Activated CD8-positive, alpha-beta memory T cell treated with anti-CD3 and anti-CD28 coated beads, Interleukin-2, amount 50 U/mL, for 1 hour (primary cell): ENCODE results near the gene SVOPL.

ENCODE experiments used
- DNase-seq: peaks from one replicate; pipeline ENCODE4 v3.0.0-alpha.2; 2020; ENCODE audit errors: extremely low read depth

The SVOPL gene

DNA sequence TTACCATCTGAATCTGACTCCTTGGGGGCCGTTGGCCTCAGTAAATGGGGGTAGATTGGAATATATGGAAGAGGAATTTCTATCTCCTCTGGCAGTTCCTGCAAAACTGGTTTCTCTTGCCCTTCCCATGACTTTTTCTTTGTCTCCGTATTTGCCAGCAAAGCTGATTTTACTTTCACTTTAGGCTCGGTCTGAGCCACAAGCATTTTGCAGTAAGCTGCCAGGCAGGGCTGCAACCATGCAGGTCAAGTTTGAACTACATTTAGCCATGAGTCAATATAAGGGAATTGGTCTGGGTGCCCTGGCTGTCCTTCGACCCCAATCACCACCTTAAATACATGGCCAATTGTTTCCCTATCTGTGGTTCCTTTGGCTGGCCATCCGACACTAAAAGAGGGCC lies 136.8 kb downstream of the SVOPL start:
- no peak for DNase-seq

DNA sequence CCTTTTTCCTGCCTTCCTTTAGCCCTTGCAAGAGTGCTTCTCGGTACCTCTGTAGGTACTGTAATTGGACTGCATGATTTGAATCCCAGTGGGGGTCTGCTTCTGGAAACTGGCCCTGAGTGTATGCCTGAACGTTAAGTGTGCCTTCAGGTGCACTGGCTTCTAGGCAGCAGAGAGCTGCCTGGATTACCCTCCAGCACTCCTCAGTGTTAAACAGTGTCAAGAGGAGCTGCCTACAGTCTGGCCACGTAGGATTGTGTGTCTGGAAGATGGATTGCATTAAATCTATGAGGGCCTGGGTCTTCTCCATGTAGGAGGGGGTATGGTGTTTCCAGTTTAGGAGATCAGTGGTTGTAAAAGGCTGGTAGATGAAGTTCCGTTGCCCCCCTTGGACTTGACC lies 137.4 kb downstream of the SVOPL start:
- DNase-seq: no peak

DNA sequence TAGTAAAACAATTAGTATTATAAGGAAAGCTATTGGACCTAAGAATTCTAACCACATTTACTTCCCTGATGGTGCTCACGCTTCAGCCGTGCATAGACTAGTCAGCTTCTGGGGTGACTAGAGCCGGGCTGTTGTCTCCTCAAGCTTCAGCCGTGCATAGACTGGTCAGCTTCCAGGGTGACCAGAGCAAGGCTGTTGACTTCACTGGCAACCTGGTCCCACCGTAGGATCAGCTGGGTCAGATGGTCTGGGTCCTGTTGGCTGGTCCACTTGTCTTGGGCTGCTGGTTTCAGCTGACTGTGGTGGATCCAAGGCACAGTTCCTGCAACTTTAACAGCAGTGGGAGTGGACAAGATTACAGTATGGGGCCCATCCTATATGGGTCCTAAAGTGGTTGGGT lies 141.7 kb downstream of the SVOPL start:
- no peak for DNase-seq

DNA sequence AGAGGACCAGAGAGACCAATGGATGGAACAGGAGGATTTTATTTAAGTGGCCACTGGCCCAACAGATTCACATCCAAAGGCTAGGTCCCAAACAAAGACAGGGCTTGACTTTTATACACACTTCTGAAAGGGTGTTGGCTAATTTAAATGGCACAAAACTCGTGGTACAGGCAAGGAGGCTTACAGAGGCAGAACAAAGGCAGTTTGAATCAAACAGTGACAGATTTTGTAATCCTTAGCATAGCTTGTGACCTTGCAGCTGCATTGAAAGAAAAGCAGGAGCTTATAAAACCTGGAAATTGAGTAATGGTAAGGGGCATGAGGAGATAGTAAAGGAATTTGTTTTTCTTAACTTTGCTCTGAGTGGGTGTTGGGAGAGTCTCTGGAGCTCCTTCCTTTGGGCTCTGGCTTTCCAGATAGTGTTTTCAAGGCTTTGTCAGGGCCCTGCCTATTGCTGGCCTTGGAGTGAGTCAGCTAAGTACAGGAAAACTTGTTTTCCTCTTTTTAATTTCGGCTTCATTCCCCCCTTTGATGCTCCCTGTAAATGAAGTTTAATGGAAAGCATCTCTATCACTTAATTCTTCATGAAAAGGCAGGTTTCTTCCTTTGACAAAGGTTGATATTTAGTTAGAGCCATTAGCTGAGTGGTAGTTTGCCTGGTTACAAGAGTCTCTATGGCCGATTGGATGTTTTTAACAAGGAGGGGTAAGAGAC lies 144.2 kb downstream of the SVOPL start:
- no peak for DNase-seq

DNA sequence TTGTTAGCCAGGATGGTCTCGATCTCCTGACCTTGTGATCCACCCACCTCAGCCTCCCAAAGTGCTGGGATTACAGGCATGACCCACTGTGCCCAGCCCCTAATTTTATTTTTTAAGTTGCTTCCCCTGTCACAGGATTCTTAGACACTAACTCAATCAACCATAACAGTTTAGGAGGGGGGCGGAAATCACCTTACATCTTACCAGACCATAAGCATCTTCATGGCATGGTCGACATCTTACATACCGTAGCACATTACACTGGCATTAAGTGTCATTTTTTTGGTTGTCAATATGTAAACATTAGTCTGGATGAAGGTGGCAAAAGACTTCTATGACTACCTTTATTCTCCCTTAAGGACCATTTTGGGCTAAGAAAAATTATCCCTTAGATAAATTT lies 145.5 kb downstream of the SVOPL start:
- DNase-seq: no peak

DNA sequence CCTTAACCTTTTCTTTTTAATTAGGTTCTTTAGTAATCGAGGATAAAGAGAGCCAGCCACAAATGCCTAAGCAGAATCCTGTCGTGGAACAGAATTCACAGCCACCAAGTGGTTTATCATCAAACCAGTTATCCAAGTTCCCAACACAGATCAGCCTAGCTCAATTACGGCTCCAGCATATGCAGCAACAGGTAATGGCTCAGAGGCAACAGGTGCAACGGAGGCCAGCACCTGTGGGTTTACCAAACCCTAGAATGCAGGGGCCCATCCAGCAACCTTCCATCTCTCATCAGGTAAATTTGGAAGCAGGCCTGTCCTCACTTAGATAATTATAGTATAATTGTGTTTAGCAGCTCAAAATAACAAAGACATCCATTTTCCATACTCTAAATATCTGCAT lies 146.5 kb downstream of the SVOPL start:
- DNase-seq: no peak

DNA sequence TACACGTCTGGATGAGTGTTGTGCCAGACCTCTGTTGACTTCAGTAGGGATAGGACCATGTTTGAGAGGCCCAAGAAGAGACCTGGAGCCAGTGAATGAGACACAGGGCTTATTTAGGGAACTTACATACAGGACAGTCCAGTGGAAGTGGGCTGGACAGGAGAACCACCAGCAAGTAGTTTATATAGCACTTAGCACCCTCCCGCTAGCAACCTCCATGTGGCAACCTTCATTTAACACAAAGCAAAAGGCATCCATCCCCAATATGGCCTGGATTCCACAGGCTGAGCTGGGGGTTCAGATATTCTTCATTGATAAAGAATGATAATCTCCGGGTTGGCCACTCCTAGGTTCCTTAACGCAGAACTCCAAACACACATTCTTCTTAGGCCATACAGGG lies 147.4 kb downstream of the SVOPL start:
- no peak for DNase-seq

DNA sequence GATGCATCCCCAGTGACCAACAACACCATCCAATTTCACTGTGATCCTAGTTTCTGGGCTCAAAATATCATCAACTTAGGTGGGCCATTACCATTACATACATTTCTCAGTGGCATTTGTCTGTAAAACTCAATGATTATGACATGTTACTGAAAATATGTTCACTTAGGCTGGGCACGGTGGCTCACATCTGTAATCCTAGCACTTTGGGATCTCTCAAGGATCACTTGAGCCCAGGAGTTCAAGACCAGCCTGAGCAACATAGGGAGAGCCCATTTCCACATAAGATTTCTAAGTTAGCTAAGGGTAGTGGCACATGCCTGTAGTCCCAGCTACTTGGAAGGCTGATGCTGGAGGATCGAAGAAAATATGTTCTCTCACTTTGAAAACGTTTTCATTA lies 150.1 kb downstream of the SVOPL start:
- no peak for DNase-seq

DNA sequence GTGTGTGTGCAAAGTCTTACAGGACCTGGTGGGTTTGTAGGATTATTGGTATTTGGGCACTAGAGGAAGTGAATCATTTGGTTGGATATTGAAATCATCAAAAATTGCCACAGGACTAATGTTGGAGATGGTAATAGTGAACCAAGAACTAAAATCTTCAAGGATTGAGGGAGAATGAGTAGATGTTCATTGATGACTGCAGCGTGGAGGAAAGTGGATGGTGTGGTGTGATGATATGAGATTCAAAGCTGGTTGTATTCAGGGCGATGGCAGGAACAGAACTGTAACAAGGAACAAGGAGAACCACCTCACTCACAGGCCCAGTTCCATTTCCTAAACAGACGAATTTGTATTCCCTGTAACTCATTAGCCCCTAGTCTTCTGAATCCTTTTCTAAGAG lies 150.8 kb downstream of the SVOPL start:
- DNase-seq: no peak

DNA sequence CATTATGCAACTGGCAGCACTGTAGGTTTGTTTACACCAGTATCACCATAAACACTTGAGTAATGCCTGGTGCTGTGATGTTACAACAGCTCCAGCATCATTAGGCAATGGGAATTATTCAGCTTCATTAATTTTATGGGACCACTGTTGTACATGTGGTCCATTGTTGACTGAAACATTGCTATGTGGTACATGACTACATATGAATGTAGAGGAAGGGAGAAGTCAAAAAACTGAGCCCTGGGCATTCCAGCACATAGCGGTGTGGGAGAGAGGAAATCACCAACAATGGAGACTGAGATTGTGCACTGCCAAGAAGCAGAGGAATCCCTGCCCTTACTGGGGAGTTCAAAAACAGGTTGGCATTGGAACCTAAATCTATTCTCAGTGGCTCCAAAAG lies 152.1 kb downstream of the SVOPL start:
- DNase-seq: no peak

DNA sequence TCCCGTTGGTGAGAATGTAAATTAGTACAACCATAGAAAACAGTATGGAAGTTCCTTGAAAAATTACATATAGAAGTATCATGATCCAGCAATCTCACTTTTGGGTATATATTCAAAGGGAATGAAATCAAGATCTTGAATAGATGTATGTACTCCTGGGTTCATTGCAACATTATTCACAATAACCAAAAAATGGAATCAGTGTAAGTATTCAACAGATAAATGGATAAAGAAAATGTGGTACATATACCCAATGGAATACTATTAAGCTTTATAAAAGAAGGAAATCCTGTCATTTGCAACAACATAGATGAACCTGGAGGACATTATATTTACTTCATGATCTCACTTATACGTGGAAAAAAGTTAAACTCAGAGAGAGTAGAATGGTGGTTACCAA lies 154.3 kb downstream of the SVOPL start:
- no peak for DNase-seq

DNA sequence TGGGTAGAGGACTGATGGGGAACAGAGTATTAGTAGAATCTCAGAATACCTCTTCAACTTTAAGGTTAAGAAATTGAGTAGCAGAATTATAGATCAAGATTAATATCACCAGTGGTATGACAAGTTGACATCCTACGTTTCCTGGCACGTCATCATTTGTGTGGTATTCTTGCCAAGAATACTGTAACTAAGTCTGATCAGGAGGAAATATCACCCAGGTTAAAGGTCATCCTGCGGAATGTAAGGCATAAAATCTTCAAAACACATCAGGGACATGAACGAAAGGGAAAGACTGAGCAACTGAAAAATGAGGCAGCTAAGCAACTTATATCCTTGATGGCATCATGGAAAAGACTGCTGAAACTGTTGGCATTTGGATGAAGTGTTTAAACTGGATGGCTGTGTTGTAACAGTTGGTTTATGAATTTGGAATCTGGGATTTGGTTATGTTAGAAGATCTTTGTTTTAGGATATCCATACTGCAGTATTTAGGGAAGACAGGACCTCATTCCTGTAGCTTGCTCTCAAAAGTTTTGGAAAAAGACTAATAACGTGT lies 155.0 kb downstream of the SVOPL start:
- DNase-seq: no peak

DNA sequence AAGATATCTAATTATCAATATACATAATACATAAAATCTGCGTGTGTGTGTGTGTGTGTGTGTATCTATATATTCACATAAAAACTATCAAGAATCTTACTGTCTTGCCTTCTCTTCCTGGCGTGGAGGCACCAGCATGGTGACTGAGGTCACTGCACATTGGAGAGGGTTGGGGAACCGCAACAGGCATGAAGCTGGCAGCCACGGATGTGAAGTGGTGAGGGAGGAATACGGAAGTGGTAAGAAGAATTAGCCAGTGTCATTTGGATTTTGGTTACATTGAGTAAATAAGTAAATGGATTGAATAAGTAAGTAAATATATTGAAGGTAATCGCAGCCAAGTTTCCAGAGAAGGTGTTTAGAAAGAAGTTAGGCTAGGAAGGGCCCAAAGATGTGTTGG lies 156.0 kb downstream of the SVOPL start:
- no peak for DNase-seq
